SKM-1 (cell line): ENCODE data around the gene OR6M1.

ENCODE experiments used
- DNase-seq: peaks from one replicate; lab custom pipeline; 2025; ENCODE audit not compliant: unreplicated experiment; lab: John Stamatoyannopoulos, UW

Gene OR6M1, protein sequence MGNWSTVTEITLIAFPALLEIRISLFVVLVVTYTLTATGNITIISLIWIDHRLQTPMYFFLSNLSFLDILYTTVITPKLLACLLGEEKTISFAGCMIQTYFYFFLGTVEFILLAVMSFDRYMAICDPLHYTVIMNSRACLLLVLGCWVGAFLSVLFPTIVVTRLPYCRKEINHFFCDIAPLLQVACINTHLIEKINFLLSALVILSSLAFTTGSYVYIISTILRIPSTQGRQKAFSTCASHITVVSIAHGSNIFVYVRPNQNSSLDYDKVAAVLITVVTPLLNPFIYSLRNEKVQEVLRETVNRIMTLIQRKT

GRCh38 chr11:123806249-123806648 is at the start of gene OR6M1:
Gene OR6M1, minus strand, starts transcription at chr11:123806349. Its CDS starts 0 bp downstream, at chr11:123806349.
- no peak for DNase-seq

GRCh38 chr11:123853038-123853437 is 46.9 kb upstream of the OR6M1 start:
- DNase-seq: no peak

DNA sequence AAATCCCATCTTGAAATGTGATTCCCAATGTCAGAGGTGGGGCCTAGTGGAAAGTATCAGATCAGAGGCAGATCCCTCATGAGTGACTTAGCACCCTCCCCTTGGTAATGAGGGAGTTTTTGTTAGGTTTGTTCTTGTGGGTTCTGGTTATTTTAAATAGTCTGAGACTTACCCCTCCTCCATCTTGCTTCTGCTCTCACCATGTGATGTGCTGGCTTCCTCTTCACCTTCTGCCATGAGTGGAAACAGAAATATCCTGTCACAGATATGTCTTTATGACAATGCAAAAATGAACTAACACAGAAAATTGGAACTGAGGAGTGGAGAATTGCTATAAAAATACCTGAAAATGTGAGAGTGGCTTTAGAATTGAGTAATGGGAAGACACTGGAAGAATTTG is 46.2 kb upstream of the OR6M1 start:
- no peak for DNase-seq

DNA sequence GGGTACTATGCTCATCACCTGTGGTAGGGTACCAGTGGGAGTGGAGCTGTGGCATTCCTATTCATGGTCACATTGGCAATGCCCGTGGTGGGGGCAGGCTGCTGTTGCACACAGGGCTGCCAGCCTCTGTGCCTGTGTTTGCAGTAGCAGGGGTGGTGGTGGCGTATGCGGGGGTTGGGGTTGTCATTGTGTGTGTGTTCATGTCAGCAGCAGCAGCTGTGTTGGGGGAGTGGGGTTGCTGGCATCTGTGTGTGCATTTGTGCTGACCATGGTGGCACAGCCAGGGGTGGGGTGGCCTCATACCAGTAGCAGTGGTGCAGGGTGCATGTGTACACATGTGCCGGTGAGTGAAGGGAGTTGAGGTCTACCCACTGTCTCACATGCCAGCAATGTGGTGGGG is 45.0 kb upstream of the OR6M1 start:
- DNase-seq: no peak

GRCh38 chr11:123841174-123841573 is 35.0 kb upstream of the OR6M1 start:
- DNase-seq: no peak

- no peak for DNase-seq
These were observed 33.0 kb upstream of the OR6M1 start for GRCh38 chr11:123839131-123839530.

- DNase-seq: no peak
These were observed 32.5 kb upstream of the OR6M1 start for GRCh38 chr11:123838659-123839058.

DNA sequence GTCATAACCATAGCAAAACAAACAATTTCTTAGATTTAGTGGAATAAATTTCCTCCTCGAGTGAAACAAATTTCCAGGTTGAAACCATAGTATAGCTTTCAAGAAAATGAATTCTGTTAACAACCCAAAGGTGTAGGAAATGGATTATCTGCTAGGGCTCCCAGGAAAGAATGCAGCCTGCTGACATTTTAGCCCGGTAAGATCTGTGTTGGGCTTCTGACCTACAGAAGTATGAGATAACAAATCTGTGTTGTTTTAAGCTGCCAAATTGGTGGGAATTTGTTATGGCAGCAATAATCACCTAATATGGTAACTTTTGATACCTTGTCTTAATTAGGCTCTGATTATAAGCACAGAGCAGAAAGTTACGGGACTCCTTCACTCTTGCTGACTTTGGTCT is 32.0 kb upstream of the OR6M1 start:
- DNase-seq: no peak

GRCh38 chr11:123833095-123833494 is 26.9 kb upstream of the OR6M1 start:
- no peak for DNase-seq

DNA sequence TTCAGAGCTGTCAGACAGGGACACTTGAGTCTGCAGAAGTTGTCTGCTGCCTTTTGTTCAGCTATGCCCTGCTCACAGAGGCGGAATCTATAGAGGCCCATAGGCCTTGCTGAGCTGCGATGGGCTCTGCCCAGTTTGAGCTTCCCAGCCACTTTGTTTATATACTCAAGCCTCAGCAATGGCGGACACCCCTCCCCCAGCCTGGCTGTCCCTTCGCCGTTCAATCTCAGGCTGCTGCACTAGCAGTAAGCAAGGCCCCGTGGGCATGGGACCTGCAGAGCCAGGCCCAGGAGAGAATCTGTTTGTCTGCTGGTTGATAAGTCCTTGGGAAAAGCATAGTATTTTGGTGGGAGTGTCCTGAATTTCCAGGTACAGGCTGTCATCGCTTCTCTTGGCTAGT is 23.6 kb upstream of the OR6M1 start:
- no peak for DNase-seq

- no peak for DNase-seq
These were observed 16.4 kb upstream of the OR6M1 start for GRCh38 chr11:123822599-123822998.

DNA sequence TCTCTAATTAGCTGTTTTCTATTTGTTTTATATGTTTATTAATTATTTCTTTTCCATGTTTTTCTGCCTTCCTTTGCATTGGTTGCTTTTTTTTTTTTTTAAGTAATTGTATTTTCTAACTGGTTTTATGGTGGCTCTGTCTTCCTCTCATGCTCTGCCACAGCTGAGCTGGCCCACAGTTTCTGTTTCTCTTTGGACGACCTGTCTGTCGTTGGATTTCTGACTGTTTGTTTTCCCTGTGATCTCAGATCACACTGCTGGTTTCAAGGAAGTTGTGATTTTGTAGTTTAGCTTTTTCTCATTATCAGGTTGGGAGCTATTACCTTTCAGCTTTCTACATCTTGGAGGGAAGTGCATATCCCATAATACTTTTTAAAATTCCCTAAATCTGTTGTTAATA is 15.9 kb upstream of the OR6M1 start:
- DNase-seq: no peak

DNA sequence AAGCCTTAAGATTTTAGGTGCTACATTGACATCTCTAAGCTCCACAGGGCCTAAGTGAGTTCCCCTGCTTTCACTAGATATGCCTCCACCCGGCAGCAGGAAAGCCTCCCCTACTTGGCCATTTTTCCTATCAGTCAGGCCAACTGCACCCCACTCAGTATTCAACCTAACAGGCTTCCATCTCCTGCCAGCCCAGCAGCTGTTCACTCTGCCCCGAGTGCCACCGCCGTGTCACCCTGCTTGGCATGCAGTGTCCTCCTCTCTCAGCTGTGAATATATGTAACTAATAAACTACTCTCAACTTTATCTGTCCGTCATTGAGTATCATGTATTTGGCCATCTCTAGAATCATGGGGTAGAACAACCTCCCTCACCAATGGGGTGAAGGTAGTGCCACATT is 9.0 kb upstream of the OR6M1 start:
- no peak for DNase-seq

DNA sequence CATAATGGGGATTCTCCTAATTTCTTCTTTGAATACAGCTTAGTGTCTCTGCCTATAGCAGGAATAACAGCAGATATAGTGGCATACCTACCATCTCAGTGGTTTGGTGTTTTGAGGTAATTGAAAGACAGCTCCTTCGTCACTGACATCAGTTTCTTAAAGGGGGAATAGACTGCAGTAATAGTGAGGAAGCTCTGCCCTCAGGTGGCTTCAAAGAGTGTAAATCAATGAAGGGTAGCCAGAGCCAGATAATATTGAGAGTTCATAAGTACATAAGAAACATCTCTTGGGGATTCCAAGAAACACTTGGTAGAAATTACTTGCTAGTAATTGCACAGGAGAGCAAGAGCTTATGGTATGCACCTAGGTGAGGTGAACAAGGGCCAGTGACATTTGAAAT is 4.4 kb downstream of the OR6M1 start:
- no peak for DNase-seq

- DNase-seq: no peak
These were observed 6.1 kb downstream of the OR6M1 start for GRCh38 chr11:123800036-123800435.

DNA sequence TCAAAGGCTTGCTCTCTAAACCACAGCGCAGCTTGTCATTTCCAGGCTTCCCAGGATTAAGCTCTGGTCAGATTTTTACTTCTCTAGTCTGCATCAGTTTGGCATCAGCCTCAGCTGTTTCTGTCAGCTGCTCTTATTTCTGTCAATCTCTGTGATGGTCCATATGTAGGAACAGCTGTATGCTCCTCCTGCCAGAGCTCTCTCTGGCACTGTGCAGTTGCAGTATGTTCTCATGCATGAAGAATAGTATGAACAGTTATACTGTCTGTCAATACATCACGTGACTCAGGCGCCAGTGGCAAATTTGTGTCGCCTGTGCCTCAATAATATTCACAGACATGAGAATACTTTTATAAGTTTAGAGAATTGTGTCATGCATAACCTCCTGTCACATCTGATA is 6.7 kb downstream of the OR6M1 start:
- no peak for DNase-seq

DNA sequence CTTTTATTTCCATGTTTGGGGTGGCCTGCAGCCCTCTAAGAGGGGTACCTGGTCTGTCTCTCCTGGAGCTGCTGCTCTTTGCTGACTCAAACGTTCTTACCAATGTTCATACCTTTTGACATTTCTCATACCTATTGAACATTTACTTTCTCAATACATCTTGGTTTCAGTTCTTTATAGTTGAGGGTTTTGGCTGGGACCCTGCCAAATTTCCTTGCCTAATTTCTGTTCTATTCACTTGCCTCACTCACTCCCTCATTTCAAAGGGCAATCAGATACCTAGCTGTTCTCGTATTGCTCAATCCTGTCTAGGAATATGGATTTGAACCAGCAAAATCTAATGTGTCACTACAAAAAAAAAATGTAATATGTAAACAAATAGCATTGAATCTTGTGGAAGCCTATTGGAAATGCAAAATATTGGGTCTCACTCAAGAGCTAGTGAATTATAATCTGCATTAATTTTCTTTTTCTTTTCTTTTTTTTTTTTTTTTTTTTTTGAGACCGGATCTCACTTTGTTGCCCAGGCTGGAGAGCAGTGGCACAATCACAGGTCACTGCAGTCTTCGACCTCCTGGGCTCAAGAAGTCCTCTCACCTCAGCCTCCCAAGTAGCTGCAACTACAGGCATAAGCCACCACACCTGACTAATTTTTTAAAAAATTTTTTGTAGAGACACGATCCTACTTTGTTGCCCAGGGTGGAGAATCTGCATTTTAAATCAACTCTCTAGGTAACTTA is 7.5 kb downstream of the OR6M1 start:
- DNase-seq: no peak

DNA sequence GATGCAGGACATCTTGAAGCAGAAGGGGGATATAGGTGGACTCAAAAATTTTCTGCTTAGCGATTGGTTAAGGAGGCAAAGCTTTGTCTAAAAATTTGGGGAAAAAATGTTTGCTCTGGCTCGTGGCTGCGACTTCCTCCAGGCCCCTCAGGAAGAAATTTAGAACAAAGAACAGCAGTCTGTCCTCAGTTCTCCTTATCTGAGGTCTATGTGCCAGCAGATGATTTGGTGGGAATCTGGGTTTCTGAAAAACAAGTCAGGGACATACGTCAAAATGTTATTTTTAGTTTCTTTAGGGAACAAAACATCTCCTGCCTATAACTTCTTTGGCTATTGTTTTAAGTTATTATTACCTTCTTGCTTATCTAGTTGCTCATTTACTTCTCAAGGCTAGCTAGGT is 8.1 kb downstream of the OR6M1 start:
- no peak for DNase-seq

DNA sequence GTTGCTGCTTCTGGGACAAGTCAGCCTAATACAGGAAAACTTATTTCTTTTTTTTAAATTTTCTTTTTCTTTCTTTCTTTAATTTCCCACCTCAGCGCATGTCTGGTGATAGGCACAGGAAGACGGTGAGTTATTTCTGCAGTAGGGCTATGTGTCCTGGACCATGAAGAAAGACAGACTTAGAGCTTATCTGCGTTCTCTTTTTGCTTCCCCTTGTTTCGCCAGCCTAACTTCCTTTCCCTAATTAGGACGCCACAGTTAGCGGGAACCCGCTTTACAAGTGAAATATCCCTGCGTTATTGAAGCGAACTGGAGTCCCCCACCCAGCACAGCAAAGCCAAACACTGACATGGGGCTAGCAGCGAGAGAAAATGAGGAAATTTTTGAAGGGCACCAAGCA is 8.6 kb downstream of the OR6M1 start:
- DNase-seq: peak; percentile 23

GRCh38 chr11:123797114-123797513 is 9.0 kb downstream of the OR6M1 start:
- DNase-seq: no peak

GRCh38 chr11:123796226-123796625 is 9.9 kb downstream of the OR6M1 start:
- DNase-seq: no peak

GRCh38 chr11:123783536-123783935 is 22.6 kb downstream of the OR6M1 start:
- DNase-seq: no peak

DNA sequence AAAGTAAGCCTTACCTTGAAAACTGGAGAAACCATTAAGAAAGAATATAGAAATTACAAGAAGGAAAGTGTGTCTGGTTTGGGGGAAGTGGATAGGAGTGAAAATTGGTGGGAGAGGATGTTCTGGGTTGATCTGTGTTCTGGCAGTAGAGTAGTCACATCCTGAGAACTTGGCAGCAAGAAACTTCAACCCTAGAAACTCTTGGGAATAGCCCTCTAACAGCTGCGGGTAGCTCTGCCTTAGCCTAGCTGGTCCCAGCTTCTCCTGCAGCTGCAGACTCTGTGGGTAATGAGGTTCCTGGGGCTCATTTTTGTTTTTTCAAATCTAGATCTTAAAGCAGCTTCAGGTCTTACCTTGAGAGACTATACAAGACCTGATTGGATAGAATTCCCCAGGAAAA is 27.6 kb downstream of the OR6M1 start:
- no peak for DNase-seq
